ENCODE measurements around the gene KCTD17.

Gene KCTD17

DNA sequence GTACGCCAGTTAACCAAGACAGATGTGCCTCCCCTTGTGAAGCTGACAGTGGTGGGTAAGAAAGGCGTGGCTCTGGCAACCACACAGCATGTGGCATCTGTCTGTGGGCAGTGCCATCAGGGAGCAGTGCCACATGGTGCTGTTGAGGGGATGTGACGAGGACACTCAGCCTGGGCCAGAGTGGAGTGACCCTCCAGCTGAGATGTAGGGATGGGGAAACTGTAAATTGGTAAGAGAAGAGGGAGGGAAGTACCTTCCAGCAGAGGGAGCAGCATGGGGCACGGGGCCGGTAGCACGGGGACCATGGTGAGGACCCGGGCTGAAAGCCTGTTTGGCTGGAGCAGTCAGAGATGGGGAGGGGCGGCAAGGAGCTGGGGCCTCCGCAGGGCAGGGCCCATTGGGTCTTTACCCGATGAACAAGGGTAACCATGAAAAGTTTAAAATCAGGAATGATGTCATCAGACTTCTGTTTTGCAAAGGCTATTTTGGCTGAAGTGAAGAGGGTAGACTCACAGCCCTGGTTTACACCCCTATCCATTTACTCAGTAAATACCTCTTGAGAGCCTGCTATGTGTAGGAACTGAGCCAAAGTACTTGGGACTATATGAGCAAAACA is 47.5 kb downstream of the KCTD17 start:
- no peak for DNase-seq (ENCODE audit: low read depth)
- TF ChIP-seq, protein P1, sequence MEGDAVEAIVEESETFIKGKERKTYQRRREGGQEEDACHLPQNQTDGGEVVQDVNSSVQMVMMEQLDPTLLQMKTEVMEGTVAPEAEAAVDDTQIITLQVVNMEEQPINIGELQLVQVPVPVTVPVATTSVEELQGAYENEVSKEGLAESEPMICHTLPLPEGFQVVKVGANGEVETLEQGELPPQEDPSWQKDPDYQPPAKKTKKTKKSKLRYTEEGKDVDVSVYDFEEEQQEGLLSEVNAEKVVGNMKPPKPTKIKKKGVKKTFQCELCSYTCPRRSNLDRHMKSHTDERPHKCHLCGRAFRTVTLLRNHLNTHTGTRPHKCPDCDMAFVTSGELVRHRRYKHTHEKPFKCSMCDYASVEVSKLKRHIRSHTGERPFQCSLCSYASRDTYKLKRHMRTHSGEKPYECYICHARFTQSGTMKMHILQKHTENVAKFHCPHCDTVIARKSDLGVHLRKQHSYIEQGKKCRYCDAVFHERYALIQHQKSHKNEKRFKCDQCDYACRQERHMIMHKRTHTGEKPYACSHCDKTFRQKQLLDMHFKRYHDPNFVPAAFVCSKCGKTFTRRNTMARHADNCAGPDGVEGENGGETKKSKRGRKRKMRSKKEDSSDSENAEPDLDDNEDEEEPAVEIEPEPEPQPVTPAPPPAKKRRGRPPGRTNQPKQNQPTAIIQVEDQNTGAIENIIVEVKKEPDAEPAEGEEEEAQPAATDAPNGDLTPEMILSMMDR (conservative IDR thresholded peaks at IDR 0.05; ENCODE audit: low read depth, low read length), result peak; percentile 25

DNA sequence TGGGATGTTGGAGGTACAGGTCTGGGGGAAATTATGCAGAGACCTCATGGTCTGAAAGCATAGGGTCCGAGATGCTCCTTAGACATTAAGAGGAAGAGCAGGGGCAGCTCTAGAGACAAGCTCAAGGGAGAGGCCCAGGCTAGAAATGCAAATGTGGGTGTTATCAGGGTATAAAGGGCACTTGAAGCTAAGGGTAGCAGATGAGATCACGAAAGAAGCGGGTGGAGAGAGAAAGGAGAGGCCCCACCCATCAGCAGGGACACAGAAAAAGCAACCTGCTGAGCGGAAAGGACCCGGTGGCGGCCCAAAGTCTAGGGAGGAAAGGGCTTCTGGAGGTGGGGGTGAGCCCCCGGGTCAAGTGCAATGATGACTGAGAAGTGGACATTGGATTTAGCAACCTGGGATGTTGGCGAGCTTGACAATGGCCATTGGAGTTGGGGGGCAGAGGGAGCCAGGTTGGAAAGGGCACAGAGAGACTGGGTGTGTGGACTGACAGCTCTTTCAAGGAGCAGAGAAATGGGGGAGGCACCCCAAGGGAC is 49.1 kb downstream of the KCTD17 start:
- no peak for DNase-seq (ENCODE audit: low read depth)
- no peak overlapping the region for H3K4me3 ChIP-seq (ENCODE audit: low read length)

More for the DNA sequence above, 47.5 kb downstream of the KCTD17 start:
- H3K4me3 ChIP-seq (ENCODE audit: low read length), result no peak overlapping the region

DNA sequence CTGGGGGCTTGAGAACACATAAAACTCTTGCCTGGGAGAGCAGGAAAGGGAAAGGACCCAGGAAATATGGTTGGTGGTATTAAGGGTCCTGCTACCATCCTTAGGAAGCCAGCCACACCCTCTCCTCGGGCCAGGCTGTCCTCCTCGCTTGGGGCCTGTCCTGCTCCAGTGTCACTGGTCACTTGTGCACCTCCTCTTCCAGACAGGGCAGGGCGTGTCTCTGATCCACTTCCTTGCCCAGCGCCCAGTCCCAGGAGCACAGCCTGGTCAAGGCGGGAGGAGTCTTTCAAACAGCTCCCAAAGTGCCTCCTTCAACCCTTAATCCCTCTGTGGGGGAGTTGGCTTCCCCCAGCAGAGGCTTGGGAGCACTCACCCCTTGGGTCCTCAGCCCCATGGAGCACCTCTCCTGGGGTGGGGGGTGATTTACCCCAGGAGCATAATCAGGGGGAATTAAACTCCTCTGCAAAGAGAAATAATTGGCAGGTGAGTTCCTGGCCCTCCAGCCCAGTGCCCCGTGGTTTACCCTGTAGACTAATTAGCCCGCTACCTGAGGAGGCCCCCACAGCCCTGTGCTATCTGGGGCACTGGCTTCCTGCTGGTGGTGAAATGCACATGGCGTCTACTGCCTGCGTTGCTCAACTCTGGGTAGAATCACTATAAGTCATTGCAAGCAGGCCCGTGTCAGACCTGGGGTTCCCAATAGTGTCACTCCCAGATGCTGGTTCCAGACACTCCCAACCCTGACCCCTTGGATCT is 49.9 kb downstream of the KCTD17 start:
- H3K4me3 ChIP-seq (ENCODE audit: low read length), result no peak overlapping the region
- TF ChIP-seq, protein P1 (conservative IDR thresholded peaks at IDR 0.05; ENCODE audit: low read depth, low read length), result no peak
- DNase-seq (ENCODE audit: low read depth), result no peak

More for the DNA sequence above, 49.1 kb downstream of the KCTD17 start:
- TF ChIP-seq, protein P1 (conservative IDR thresholded peaks at IDR 0.05; ENCODE audit: low read depth, low read length), result no peak

DNA sequence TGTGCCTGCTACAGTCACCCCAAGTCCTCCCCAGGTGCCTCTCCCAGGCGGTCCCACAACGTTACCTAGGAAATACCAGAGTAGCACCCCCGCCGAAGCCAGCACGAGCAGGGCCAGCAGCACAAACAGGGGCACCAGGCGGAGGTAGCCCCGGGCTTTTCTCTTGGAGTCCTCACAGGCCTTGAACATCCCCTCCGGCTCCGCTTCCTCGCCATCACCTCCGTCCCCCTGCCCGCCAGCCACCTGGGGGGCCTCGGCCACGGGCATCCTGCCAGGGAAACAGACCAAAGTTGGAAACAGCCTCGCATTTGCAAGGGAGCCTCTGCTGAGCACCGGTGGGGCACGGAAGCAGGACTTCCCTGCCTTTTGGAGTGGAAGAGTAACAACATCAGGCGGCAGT is 51.6 kb downstream of the KCTD17 start:
- TF ChIP-seq, protein P1 (conservative IDR thresholded peaks at IDR 0.05; ENCODE audit: low read depth, low read length), result no peak
- DNase-seq (ENCODE audit: low read depth), result no peak
- no peak overlapping the region for H3K4me3 ChIP-seq (ENCODE audit: low read length)

DNA sequence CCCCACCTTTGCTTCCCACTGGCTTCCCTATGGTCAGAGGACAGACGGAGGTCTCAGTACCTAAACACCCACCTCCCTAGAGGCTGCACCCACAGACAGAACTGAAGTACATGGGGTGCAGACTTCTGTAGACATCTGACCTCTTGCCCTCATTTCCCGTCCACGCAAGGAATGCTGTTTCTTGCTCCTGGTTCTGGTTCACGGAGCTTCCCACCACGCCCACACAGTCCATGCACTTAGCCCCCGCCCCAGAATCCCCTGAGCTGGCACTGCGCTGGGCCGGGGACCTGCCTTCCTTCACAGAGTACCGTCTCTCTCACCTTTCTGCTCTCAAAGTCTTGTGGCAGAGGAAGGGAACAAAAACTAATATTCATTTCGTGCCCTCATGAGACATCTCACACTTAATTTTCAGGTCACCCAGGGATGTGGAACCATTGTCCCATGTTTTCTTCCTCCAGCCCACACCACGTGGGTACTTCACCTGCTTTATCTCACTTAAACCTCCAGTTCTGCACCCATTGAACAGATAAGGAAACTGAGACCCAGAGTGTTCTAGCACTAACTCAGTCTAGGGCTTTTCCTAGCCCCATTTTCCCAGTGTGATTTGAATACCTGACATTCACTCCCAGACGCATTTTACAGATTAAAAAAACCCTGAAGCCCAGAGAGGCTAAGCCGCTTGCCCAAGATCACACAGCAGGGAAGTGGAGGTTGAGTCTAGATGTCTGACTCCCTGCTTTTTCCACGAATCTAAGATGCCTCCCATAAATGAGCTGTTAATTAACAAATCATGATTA is 52.3 kb downstream of the KCTD17 start:
- no peak overlapping the region for H3K4me3 ChIP-seq (ENCODE audit: low read length)
- TF ChIP-seq, protein P1 (conservative IDR thresholded peaks at IDR 0.05; ENCODE audit: low read depth, low read length), result no peak
- no peak for DNase-seq (ENCODE audit: low read depth)

DNA sequence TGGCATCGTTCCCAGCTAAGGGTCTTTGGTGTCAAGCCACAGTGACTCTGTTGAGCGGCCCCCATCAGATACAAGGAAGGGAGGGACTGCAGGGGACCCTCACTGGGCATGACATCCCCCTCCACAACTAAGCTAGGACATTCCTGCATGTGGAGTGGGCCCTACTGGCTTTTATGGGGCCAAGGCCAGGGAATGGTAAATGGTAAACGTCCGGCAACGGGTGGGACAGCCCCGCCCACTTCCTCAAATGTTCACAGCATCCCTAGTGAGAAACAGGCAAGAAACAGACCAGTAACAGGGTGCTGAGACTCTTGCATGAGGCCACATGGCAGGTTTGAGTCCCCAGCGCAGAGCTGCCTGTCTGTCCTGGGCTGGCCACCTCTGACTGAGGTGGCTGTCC is 53.6 kb downstream of the KCTD17 start:
- TF ChIP-seq, protein P1 (conservative IDR thresholded peaks at IDR 0.05; ENCODE audit: low read depth, low read length), result no peak
- no peak overlapping the region for H3K4me3 ChIP-seq (ENCODE audit: low read length)
- no peak for DNase-seq (ENCODE audit: low read depth)

Data from retinal pigment epithelial cell (primary cell).